OCI-LY3 (cell line): ENCODE measurements around the gene CEACAM19.
A peak's percentile ranks its signal among the peaks of the same experiment; 100 is the strongest.

Experiments
- H2AFZ ChIP-seq: fragments of 200-600, 300-600 bp; shearing (Covaris generic); 2 replicates; pipeline ENCODE4 v1.6.0; 2014; ENCODE audit warnings: antibody characterized with exemption, low read depth, low read length
- H3K27ac ChIP-seq: fragments of 200-600, 300-600 bp; sonication (generic); 2 replicates; pipeline ENCODE4 v1.5.1; 2014; ENCODE audit warnings: mild to moderate bottlenecking, low read length, moderate library complexity, mixed read lengths
- H3K27me3 ChIP-seq: fragments of 200-600, 300-600 bp; sonication (generic); 2 replicates; pipeline ENCODE4 v1.6.1; 2014; ENCODE audit warnings: low read depth, low read length, mixed read lengths
- H3K36me3 ChIP-seq: fragments of 200-600, 300-600 bp; sonication (generic); replicated peaks from 2 replicates; pipeline ENCODE3; 2014; ENCODE audit warnings: low read depth, low read length, mixed read lengths
- H3K4me1 ChIP-seq: fragments of 300-600, 200-600 bp; sonication (generic); 2 replicates; pipeline ENCODE4 v1.6.1; 2014; ENCODE audit warnings: low read length, mixed read lengths
- H3K4me2 ChIP-seq: fragments of 200-600, 300-600 bp; sonication (generic); 2 replicates; pipeline ENCODE4 v1.6.1; 2014; ENCODE audit warnings: low read length, mixed read lengths
- H3K4me3 ChIP-seq: fragments of 300-600, 200-600 bp; sonication (generic); 2 replicates; pipeline ENCODE4 v1.5.1; 2014; ENCODE audit warnings: antibody characterized with exemption, mild to moderate bottlenecking, low read length, moderate library complexity
- H3K79me2 ChIP-seq: fragments of 300-600, 200-600 bp; shearing (Covaris generic); 2 replicates; pipeline ENCODE4 v1.6.1; 2014; ENCODE audit warnings: mild to moderate bottlenecking, low read length, mixed read lengths
- H3K9ac ChIP-seq: fragments of 300-600, 200-600 bp; shearing (Covaris generic); 2 replicates; pipeline ENCODE4 v1.6.0; 2014; ENCODE audit warnings: mild to moderate bottlenecking, low read length, moderate library complexity
- H3K9me3 ChIP-seq: fragments of 200-600, 300-600 bp; shearing (Covaris generic); 2 replicates; pipeline ENCODE4 v1.6.1; 2014; ENCODE audit warnings: low read length, mixed read lengths; ENCODE audit not compliant: insufficient read depth
- H4K20me1 ChIP-seq: fragments of 200-600, 300-600 bp; sonication (generic); 2 replicates; pipeline ENCODE4 v1.6.1; 2016; ENCODE audit warnings: low read length, mixed read lengths; ENCODE audit not compliant: insufficient read depth
- CTCF ChIP-seq: fragments of 200-600, 300-600 bp; sonication (generic); IDR thresholded peaks from 2 replicates; pipeline ENCODE4 v1.5.1; 2014; ENCODE audit warnings: antibody characterized with exemption, low read length, low read depth
- EZH2phosphoT487 ChIP-seq: fragments of 200-600 bp; shearing (Covaris generic); IDR thresholded peaks from 2 replicates; pipeline ENCODE4 v1.6.1; 2018; ENCODE audit warnings: antibody characterized with exemption, mixed run types, low read depth

The CEACAM19 gene

GRCh38 chr19:44725684-44726083, 54.4 kb downstream of the CEACAM19 start:
- peaks cover 37% of the 10 kb centered on the region for H3K4me1 ChIP-seq
- peak overlapping the region; percentile 58 for H3K4me2 ChIP-seq
- H3K36me3 ChIP-seq, result no peaks in the 10 kb centered on the region
- no peaks in the 10 kb centered on the region for H4K20me1 ChIP-seq
- H3K79me2 ChIP-seq, result no peaks in the 10 kb centered on the region
- peaks cover 23% of the 10 kb centered on the region for H3K27me3 ChIP-seq
- no peak overlapping the region for H2AFZ ChIP-seq
- no peaks in the 10 kb centered on the region for H3K9me3 ChIP-seq
- no peak for TF ChIP-seq EZH2phosphoT487
- no peak for TF ChIP-seq CTCF
- H3K27ac ChIP-seq, result no peak overlapping the region
- H3K4me3 ChIP-seq, result peak overlapping the region; percentile 62
- H3K9ac ChIP-seq, result no peak overlapping the region

GRCh38 chr19:44726465-44726864, 55.2 kb downstream of the CEACAM19 start:
- H3K4me2 ChIP-seq, result no peak overlapping the region
- TF ChIP-seq CTCF, result no peak
- TF ChIP-seq EZH2phosphoT487, result no peak
- H3K27ac ChIP-seq, result no peak overlapping the region
- no peak overlapping the region for H2AFZ ChIP-seq
- H3K36me3 ChIP-seq, result no peaks in the 10 kb centered on the region
- H3K4me1 ChIP-seq, result peaks cover 37% of the 10 kb centered on the region
- no peaks in the 10 kb centered on the region for H4K20me1 ChIP-seq
- H3K27me3 ChIP-seq, result peaks cover 23% of the 10 kb centered on the region
- H3K9me3 ChIP-seq, result no peaks in the 10 kb centered on the region
- no peak overlapping the region for H3K4me3 ChIP-seq
- no peak overlapping the region for H3K9ac ChIP-seq
- no peaks in the 10 kb centered on the region for H3K79me2 ChIP-seq

GRCh38 chr19:44728178-44728577, 56.9 kb downstream of the CEACAM19 start:
- Histone ChIP-seq H3K27ac (no peak overlapping the region), H3K9ac (no peak overlapping the region), H2AFZ (peak overlapping the region; percentile 82; the same call in 1 of the 2 replicates), H3K4me1 (peaks cover 26% of the 10 kb centered on the region), H3K4me2 (peak overlapping the region; percentile 42), H3K36me3 (no peaks in the 10 kb centered on the region), H3K79me2 (no peaks in the 10 kb centered on the region), H3K4me3 (peak overlapping the region; percentile 14), H4K20me1 (no peaks in the 10 kb centered on the region), H3K27me3 (peaks cover 25% of the 10 kb centered on the region), H3K9me3 (no peaks in the 10 kb centered on the region)
- TF ChIP-seq CTCF, result no peak
- TF ChIP-seq EZH2phosphoT487, result no peak

GRCh38 chr19:44729516-44730033, 58.3 kb downstream of the CEACAM19 start:
- Histone ChIP-seq H3K36me3 (no peaks in the 10 kb centered on the region), H2AFZ (no peak overlapping the region), H3K4me2 (no peak overlapping the region), H3K27me3 (peaks cover 22% of the 10 kb centered on the region), H3K9ac (no peak overlapping the region), H3K4me3 (no peak overlapping the region), H3K4me1 (peaks cover 20% of the 10 kb centered on the region), H3K27ac (no peak overlapping the region), H4K20me1 (no peaks in the 10 kb centered on the region), H3K79me2 (no peaks in the 10 kb centered on the region), H3K9me3 (no peaks in the 10 kb centered on the region)
- TF ChIP-seq EZH2phosphoT487 (no peak), CTCF (no peak)
